GM23248 (cell line): ENCODE data around the gene BCO1.

Source experiments
- EZH2 ChIP-seq: fragments of 200-600 bp; sonication (generic); IDR thresholded peaks from 2 replicates; pipeline ENCODE4 v1.6.1; 2018; ENCODE audit warnings: antibody characterized with exemption, mild to moderate bottlenecking; ENCODE audit not compliant: insufficient read depth, poor library complexity, severe bottlenecking
- EZH2phosphoT487 ChIP-seq: fragments of 200-600 bp; sonication (generic); IDR thresholded peaks from 2 replicates; pipeline ENCODE4 v1.6.1; 2018; ENCODE audit warnings: antibody characterized with exemption, moderate library complexity, mild to moderate bottlenecking, low read depth; ENCODE audit not compliant: insufficient read depth

DNA sequence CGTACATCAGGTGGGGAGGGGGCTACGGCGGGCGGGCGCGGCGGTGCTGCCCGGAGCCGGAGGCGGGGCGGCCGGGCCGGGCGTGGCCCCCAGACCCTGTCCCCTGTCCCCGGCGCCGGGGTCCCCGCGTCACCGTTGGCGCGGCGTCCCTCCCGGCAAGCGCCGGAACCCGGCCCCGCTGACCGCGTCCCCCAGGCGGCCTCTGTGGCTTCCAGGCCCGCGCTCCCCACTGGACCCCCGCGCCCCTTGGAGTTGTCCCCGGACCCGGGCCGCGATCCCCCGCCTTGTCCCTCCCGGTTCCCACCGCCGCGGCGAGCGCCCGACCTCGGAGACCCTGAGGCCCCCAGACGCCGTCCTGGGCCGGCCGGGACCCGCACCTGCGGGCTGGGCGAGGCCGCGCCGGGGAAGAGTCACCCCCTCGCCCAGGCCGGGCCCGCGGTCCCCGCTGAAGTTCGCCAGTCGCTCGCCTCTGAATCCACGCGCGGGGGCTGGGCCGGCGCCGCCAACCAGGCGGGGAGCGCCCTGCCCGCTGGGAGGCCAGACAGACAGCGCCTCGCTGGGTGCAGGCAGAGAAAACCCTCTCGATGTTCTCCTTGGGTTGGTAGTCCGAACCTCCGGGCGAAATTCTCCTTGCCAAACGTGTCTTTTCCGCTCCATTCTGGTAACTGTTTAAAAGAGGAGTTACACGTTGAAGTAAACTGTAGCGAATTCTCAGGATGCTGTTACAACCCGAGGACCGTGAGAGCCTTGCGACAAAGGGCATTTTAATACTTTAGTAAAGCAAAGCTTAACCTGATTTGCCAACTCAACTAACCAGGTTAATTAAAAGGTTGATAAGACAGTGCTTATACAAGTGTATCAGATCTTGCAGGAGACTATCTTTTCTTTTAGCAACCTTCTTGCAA, 77.0 kb downstream of the BCO1 start:
- TF ChIP-seq EZH2 (no peak), EZH2phosphoT487 (no peak)
